Esophagus squamous epithelium (tissue), 5 donors: Measurements from ENCODE around the gene DOCK3. TPM values are rescaled to one million over a fixed set of nuclear protein-coding genes. Genes with fewer than 3 reads are reported as not detected.

Experiments used
- DNase-seq: peaks from one replicate; lab custom pipeline; 2025; lab: John Stamatoyannopoulos, UW
- H3K27ac ChIP-seq, 4 donors: fragments of 200-600 bp; sonication (generic); one replicate each; pipeline ENCODE4 v1.5.1; 2016 to 2019; ENCODE audit warnings: mild to moderate bottlenecking in 1 of 4
- H3K27me3 ChIP-seq, 4 donors: fragments of 200-600 bp; sonication (generic); 1 replicate in 3 of 4; 2 replicates in 1 of 4; pipeline versions ENCODE4 v1.5.1 to v1.6.0; 2017 to 2021; ENCODE audit warnings: antibody characterized with exemption in 1 of 4
- H3K36me3 ChIP-seq, 3 donors: fragments of 200-600 bp; sonication (generic); one replicate each; pipeline ENCODE4 v1.5.1; 2016 to 2019
- H3K4me1 ChIP-seq, 3 donors: fragments of 200-600 bp; sonication (generic); one replicate each; pipeline ENCODE4 v1.5.1; 2017 to 2019
- H3K4me3 ChIP-seq, 4 donors: fragments of 200-600 bp; sonication (generic); 1 replicate in 3 of 4; 2 replicates in 1 of 4; pipeline ENCODE4 v1.5.1; 2016 to 2019; ENCODE audit warnings: mild to moderate bottlenecking in 2 of 4, moderate library complexity in 1 of 4
- H3K9me3 ChIP-seq, 3 donors: fragments of 200-600 bp; sonication (generic); one replicate each; pipeline ENCODE4 v1.5.1; 2016 to 2019
- POLR2A ChIP-seq, 4 donors: fragments of 450-650 bp; IDR thresholded peaks; one replicate each; pipeline ENCODE4 v1.6.1; 2017; ENCODE audit warnings: antibody characterized with exemption in 4 of 4, mild to moderate bottlenecking in 4 of 4, moderate library complexity in 3 of 4
- WGBS, 2 donors: methylation state at CpG; one replicate each; pipeline ENCODE4 v1.1.5; 2018; 5-methylcytosine and 5-hydroxymethylcytosine counted together
- intact Hi-C: fragments of 100-400 bp; cut with DNase I; formaldehyde crosslinking; loops from one replicate; pipeline ENCODE4 v1.15.0; 2022
- total RNA-seq, 4 donors: library from RNA; depleted of rRNA; stranded (reverse); fragments of >200 nt; gene quantifications; one replicate each; pipeline ENCODE4 v1.1.0, GENCODE V29; 2016
- TF ChIP-seq, protein P1 (sequence below), 6 experiments: fragments of 450-650 bp in 4 of 6; fragments of 200-600 bp in 2 of 6; sonication (generic) in 2 of 6; IDR thresholded peaks; one replicate each; pipeline ENCODE4 v1.5.1; 2016 to 2019; ENCODE audit warnings: antibody characterized with exemption in 6 of 6, mild to moderate bottlenecking in 4 of 6, moderate library complexity in 4 of 6
- donor health status: DM: yes; HTN: yes; CAD: no.

DOCK3 gene
- total RNA-seq, 4 donors from 2014 or later = 0.92 to 1.7 (median 1.4) TPM

DNA sequence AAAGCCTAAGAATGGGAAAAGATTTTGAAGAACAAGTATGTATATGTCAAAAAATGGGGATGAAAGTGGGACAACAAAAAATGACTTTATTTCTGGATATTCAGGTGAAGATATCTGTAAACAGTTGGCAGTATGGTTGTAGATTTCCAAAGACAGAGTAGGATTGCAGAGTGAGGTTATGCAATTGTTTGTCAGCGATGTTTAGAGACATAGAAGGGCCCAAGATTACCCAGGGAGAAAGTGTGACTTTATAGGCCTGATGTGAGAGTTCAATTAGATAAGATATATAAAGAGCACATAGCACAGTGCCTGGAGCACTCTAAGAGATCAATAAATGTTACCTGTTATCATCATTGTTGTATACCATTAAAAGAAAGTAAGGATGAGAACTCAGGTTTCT is 319.8 kb downstream of the DOCK3 start:
- TF ChIP-seq, protein P1, sequence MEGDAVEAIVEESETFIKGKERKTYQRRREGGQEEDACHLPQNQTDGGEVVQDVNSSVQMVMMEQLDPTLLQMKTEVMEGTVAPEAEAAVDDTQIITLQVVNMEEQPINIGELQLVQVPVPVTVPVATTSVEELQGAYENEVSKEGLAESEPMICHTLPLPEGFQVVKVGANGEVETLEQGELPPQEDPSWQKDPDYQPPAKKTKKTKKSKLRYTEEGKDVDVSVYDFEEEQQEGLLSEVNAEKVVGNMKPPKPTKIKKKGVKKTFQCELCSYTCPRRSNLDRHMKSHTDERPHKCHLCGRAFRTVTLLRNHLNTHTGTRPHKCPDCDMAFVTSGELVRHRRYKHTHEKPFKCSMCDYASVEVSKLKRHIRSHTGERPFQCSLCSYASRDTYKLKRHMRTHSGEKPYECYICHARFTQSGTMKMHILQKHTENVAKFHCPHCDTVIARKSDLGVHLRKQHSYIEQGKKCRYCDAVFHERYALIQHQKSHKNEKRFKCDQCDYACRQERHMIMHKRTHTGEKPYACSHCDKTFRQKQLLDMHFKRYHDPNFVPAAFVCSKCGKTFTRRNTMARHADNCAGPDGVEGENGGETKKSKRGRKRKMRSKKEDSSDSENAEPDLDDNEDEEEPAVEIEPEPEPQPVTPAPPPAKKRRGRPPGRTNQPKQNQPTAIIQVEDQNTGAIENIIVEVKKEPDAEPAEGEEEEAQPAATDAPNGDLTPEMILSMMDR (IDR thresholded peaks at IDR 0.05) = no peak
- TF ChIP-seq POLR2A (IDR thresholded peaks at IDR 0.05) = no peak
- intact Hi-C loops = no loop called here
- Histone ChIP-seq H3K36me3 (no peaks in the 10 kb centered on the region), H3K4me1 (no peaks in the 10 kb centered on the region), H3K27me3 (no peaks in the 10 kb centered on the region), H3K27ac (no peak overlapping the region), H3K4me3 (no peak overlapping the region), H3K9me3 (peaks cover 0 to 3% (median 0%) of the 10 kb centered on the region in 3 donors)
- no peak for DNase-seq
- 74 to 76% methylated on average over 1 of the region's 1 CpG for WGBS, 2 donors

DNA sequence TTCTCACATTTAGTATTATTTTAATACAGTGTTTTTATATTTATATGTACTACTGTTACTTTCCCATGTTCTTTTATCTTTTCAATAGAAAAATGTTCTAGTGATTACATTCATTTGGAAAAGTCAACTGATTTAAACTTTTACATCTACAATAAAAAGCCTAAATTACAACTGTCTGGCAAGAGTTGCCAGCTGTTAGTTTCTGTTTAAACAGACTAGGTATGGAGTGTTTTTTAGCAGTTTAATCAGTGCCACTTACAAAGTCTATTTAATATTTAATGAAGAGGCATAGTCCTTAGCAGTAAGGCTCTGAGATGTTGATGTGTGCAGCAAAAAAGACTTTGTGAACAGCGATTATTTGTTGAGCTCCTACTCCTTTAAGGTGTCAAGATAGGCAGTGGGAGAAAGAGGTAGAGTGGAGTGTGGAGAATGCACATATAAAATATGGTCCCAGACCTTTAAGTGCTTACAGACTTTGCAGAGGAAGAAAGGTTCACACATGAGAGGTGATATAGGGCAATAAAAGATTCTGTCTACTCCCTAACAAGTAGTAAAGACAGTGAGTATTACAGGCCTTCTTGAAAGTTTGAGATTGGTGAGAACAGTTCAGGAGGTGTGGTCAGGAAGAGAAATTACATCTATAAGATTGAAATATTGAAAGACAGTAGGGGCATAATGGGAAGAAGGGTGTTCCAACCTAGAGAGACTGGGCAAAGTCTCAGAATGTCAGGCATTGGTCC is 320.5 kb downstream of the DOCK3 start:
- Histone ChIP-seq H3K9me3 (peaks cover 0 to 3% (median 0%) of the 10 kb centered on the region in 3 donors), H3K27ac (no peak overlapping the region), H3K36me3 (no peaks in the 10 kb centered on the region), H3K27me3 (no peaks in the 10 kb centered on the region), H3K4me1 (no peaks in the 10 kb centered on the region), H3K4me3 (no peak overlapping the region)
- no peak for TF ChIP-seq POLR2A (IDR thresholded peaks at IDR 0.05)
- TF ChIP-seq, protein P1 (IDR thresholded peaks at IDR 0.05) = no peak
- 80 to 91% methylated on average over 1 of the region's 1 CpG for WGBS, 2 donors
- DNase-seq = no peak
- intact Hi-C loops = no loop called here

DNA sequence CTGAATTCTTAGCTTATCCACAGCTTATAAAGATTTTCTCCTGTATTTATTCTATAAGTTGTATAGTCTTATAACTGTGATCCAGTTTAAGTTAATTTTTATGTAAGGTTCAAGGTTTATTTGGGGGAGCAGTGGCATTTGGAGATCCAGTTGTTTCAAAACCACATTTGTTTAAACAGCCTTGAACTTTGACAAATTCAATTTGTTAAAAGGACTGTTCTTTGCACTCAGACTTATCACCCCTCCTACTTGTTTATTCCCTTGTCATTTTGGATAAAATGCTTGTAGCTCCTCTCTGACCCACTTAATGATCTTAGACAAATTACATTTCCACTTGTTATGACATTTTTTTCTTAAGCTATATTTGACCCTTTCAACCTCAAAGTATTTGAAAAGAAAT is 327.8 kb downstream of the DOCK3 start:
- intact Hi-C loops = no loop called here
- Histone ChIP-seq H3K27ac (no peak overlapping the region), H3K4me1 (no peaks in the 10 kb centered on the region), H3K36me3 (no peaks in the 10 kb centered on the region), H3K4me3 (no peak overlapping the region), H3K9me3 (no peaks in the 10 kb centered on the region), H3K27me3 (no peaks in the 10 kb centered on the region)
- DNase-seq = no peak
- no peak for TF ChIP-seq POLR2A (IDR thresholded peaks at IDR 0.05)
- TF ChIP-seq, protein P1 (IDR thresholded peaks at IDR 0.05) = no peak

DNA sequence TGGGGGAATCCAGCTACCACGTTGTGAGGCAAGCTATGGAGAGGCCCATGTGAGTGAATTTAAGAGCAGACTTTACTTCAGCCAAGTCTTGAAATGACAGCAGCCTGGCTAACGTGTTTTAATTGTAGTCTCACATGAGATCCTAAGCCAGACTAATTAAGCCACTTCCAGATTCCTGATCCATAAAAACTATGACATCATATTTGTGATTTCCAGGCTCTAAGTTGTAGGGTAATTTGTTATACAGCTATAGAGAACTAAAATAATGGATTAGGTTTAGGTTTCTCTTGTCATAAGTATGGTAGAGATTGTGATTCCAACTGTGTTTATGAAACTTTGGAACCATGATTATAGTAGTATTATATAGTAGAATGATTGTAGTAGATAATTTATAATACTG is 329.5 kb downstream of the DOCK3 start:
- Histone ChIP-seq H3K27me3 (no peaks in the 10 kb centered on the region), H3K9me3 (no peaks in the 10 kb centered on the region), H3K4me3 (no peak overlapping the region), H3K36me3 (no peaks in the 10 kb centered on the region), H3K27ac (no peak overlapping the region), H3K4me1 (no peaks in the 10 kb centered on the region)
- WGBS, 2 donors = 25% methylated on average over 2 of the region's 2 CpGs
- intact Hi-C loops = no loop called here
- no peak for DNase-seq
- TF ChIP-seq POLR2A (IDR thresholded peaks at IDR 0.05) = no peak
- TF ChIP-seq, protein P1 (IDR thresholded peaks at IDR 0.05) = no peak

DNA sequence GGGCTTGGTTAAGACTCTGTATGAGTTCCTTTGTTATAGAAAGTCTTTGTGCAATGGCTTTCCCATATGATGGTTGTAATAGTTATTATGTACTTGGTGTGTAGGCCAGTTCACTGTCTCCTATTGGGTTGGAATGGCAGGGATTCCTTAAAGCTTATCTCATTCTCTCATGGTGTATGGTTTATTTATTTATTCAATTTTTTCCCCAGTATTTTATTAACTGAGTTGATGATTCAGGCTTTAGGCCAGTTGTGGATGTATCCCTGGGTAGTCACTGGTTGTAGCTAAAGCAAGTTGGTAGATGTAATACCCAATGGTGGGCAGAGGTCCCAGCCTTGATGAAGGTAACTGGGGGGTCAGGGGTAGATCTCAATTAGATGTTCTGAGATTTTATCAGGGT is 349.4 kb downstream of the DOCK3 start:
- no peak overlapping the region for H3K27ac ChIP-seq
- no peaks in the 10 kb centered on the region for H3K27me3 ChIP-seq
- peaks cover 0 to 10% (median 0%) of the 10 kb centered on the region in 3 donors for H3K4me1 ChIP-seq
- no peaks in the 10 kb centered on the region for H3K36me3 ChIP-seq
- DNase-seq = no peak
- H3K9me3 ChIP-seq = no peaks in the 10 kb centered on the region
- intact Hi-C loops = no loop called here
- no peak for TF ChIP-seq POLR2A (IDR thresholded peaks at IDR 0.05)
- TF ChIP-seq, protein P1 (IDR thresholded peaks at IDR 0.05) = no peak
- no peak overlapping the region for H3K4me3 ChIP-seq
